Nephron (organoid): ENCODE measurements around the gene COA8.

ENCODE experiments used
- H3K27ac Mint-ChIP-seq, 3 experiments: 2 replicates each; pipeline ENCODE4 v1.8.0; 2020; ENCODE audit warnings: mixed read lengths in 3 of 3, mild to moderate bottlenecking in 2 of 3, moderate library complexity in 1 of 3
- H3K27me3 Mint-ChIP-seq: 2 replicates; pipeline ENCODE4 v1.8.0; 2021; ENCODE audit warnings: low read depth, mild to moderate bottlenecking, moderate library complexity, mixed read lengths
- H3K36me3 Mint-ChIP-seq: 2 replicates; pipeline ENCODE4 v1.8.0; 2020; ENCODE audit warnings: low read depth, mixed read lengths
- H3K4me1 Mint-ChIP-seq: 2 replicates; pipeline ENCODE4 v1.8.0; 2020; ENCODE audit warnings: mixed read lengths
- H3K4me3 Mint-ChIP-seq, 3 experiments: 2 replicates each; pipeline ENCODE4 v1.8.0; 2020; ENCODE audit warnings: mild to moderate bottlenecking in 3 of 3, mixed read lengths in 3 of 3, moderate library complexity in 2 of 3
- H3K9me3 Mint-ChIP-seq: 2 replicates; pipeline ENCODE4 v1.8.0; 2020; ENCODE audit warnings: mixed read lengths
- TF ChIP-seq, protein P1 (sequence below), 3 experiments: fragments of 200-600 bp; sonication (generic); IDR thresholded peaks; one replicate each; pipeline ENCODE4 v1.5.0; 2021; ENCODE audit warnings: antibody characterized with exemption in 3 of 3; ENCODE audit not compliant: unreplicated experiment in 3 of 3

The COA8 gene

DNA sequence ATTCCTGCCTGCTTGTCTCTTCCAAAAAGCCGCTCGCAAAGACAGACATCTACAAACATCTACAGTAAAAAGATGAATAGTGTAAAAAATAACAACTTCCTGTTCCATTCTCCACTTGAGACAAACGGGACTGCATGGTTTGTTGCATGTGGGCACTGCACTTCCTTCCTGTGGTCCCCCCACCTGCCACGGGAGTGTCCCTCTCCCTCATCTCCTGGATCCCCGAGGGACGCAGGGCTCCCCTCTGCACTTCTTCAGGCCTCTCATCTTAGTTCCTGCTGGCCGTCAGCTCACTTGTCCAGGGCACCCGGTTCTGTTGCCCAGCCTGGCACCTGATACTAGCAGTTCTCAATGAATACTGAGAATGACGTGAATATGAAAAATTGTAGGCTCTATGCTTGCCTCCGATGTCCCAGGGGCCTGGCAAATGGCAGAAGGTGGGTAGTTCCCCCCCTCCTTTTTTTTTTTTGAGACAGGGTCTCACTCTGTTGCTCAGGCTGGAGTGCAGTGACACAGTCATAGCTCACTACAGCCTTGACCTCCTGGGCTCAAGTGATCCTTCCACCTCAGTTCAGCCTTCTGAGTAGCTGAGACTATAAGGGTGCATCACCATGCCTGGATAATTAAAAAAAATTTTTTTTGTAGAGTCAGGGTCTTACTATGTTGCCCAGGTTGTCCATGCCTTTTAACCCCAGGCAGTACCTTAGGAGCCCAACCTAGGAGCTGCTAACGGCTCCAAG lies 62.8 kb downstream of the COA8 start:
- Mint-ChIP-seq H3K4me3 (peak overlapping the region in 1 of 3 experiments; percentile 74), H3K27ac (peak overlapping the region in 2 of 3 experiments; percentile 44 to 61), H3K27me3 (no peaks in the 10 kb centered on the region), H3K36me3 (no peaks in the 10 kb centered on the region), H3K9me3 (no peaks in the 10 kb centered on the region), H3K4me1 (peaks cover 24% of the 10 kb centered on the region)
- TF ChIP-seq, protein P1, sequence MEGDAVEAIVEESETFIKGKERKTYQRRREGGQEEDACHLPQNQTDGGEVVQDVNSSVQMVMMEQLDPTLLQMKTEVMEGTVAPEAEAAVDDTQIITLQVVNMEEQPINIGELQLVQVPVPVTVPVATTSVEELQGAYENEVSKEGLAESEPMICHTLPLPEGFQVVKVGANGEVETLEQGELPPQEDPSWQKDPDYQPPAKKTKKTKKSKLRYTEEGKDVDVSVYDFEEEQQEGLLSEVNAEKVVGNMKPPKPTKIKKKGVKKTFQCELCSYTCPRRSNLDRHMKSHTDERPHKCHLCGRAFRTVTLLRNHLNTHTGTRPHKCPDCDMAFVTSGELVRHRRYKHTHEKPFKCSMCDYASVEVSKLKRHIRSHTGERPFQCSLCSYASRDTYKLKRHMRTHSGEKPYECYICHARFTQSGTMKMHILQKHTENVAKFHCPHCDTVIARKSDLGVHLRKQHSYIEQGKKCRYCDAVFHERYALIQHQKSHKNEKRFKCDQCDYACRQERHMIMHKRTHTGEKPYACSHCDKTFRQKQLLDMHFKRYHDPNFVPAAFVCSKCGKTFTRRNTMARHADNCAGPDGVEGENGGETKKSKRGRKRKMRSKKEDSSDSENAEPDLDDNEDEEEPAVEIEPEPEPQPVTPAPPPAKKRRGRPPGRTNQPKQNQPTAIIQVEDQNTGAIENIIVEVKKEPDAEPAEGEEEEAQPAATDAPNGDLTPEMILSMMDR (IDR thresholded peaks at IDR 0.05; ENCODE audit: unreplicated experiment in 3 of 3), result no peak

DNA sequence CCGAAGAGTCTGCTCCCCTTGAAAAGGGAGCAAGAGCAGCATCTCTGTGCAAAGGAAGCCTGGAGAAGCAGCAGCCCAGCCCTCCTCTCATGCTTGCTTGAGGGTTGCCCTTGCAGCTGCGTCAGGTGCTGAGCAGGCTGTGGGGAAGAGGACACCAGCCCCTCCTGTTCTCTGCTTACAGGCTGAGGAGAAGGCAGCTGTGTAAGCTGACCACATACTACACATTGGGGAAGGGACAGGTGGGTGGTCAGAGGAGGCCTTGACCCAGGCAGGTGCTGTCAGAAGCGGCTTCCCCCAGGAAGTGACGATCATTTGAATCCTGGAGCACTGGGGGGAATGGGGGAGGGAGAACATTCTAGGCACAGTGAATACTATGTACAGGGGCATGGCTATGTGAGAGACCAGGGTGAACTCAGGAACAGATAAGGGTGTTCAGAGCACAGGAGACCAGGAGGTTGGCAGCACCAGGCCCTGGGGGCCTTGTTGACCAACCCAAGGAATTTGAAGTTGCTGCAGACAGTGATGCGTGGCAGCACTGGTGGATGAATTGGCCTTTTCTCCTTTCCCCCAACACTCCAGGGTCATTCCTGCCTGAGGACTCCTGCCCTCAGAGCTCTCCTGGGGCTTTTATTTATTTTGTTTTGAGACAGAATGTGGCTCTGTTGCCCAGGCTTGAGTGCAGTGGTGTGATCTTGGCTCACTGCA lies 63.5 kb downstream of the COA8 start:
- H3K27me3 Mint-ChIP-seq, result no peaks in the 10 kb centered on the region
- peak overlapping the region; percentile 47 to 74 (median 60) for H3K4me3 Mint-ChIP-seq
- no peaks in the 10 kb centered on the region for H3K9me3 Mint-ChIP-seq
- TF ChIP-seq, protein P1 (IDR thresholded peaks at IDR 0.05; ENCODE audit: unreplicated experiment in 3 of 3), result no peak
- H3K4me1 Mint-ChIP-seq, result peaks cover 27% of the 10 kb centered on the region
- peak overlapping the region in 2 of 3 experiments; percentile 38 to 86 for H3K27ac Mint-ChIP-seq
- H3K36me3 Mint-ChIP-seq, result no peaks in the 10 kb centered on the region

DNA sequence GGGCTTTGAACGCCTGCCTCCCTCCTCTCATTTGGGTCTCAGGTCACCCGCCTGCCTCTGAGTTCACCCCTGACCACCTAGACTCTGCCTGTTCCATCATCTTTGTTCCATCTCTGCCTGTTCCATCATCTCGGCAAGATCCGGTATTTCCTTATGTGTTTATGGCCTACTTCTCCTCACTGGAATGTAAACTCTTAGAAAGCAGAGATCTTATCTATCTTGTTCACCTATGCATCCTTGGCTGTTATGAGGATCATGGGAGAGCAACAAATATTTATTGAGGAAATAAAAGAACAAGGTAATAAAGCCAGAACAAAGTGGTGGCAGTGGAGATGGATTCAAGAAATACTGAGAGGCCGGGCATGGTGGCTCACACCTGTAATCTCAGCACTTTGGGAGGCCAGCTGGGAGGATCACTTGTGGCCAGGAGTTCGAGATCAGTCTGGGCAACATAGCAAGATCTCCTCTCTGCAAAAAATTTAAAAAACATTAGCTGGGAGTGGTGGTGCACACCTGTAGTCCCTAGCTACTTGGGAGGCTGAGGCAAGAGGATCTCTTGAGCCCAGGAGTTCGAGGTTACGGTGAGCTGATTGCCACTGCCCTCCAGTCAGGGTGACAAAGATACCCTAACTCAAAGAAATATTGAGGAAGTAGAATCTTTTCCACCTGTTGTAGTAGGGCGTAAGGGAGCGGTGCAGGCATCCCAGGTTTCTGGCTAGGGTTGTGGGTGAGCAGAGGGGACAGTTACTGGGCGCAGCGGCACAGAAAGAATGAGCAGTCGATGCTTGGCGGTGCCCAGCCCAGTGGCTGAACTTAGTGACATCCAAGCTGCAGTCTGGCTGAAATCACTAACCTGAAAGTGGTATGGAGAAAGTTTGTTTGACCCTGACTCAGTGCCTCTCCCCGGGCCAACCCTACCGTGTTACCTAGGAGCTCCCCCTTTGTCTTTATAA lies 64.6 kb downstream of the COA8 start:
- Mint-ChIP-seq H3K27ac (peak overlapping the region; percentile 72 to 96 (median 92)), H3K4me3 (peak overlapping the region; percentile 82 to 87 (median 85)), H3K36me3 (no peaks in the 10 kb centered on the region), H3K27me3 (no peaks in the 10 kb centered on the region), H3K9me3 (no peaks in the 10 kb centered on the region), H3K4me1 (peaks cover 27% of the 10 kb centered on the region)
- TF ChIP-seq, protein P1 (IDR thresholded peaks at IDR 0.05; ENCODE audit: unreplicated experiment in 3 of 3), result no peak

DNA sequence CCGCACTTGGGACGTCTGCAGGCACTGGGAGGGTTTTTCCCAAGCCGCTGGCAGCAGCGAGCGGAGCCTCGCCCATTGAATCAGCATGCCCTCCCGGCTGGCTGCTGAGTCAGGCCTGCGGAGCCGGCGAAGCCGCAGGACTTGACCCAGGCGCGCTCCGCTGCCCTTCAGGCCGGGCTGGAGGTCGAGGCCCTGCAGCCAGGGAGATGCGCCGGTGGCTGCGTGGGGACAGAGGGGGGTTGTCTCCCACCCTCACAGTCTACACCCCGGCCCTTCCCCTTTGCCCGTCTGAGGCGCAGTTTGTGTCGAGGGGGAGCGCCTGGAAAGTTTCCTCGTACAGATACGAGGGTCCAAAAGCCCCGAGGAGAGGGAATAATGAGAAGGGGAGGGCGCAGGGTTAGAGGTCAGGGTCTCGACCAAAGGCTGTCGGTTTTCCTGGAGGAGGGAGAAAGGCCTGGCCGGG lies 65.5 kb downstream of the COA8 start:
- H3K4me1 Mint-ChIP-seq, result peaks cover 23% of the 10 kb centered on the region
- H3K9me3 Mint-ChIP-seq, result no peaks in the 10 kb centered on the region
- peak overlapping the region; percentile 72 to 96 (median 92) for H3K27ac Mint-ChIP-seq
- H3K4me3 Mint-ChIP-seq, result peak overlapping the region; percentile 85 to 91 (median 87)
- no peaks in the 10 kb centered on the region for H3K27me3 Mint-ChIP-seq
- TF ChIP-seq, protein P1 (IDR thresholded peaks at IDR 0.05; ENCODE audit: unreplicated experiment in 3 of 3), result no peak
- peaks cover 4% of the 10 kb centered on the region for H3K36me3 Mint-ChIP-seq

DNA sequence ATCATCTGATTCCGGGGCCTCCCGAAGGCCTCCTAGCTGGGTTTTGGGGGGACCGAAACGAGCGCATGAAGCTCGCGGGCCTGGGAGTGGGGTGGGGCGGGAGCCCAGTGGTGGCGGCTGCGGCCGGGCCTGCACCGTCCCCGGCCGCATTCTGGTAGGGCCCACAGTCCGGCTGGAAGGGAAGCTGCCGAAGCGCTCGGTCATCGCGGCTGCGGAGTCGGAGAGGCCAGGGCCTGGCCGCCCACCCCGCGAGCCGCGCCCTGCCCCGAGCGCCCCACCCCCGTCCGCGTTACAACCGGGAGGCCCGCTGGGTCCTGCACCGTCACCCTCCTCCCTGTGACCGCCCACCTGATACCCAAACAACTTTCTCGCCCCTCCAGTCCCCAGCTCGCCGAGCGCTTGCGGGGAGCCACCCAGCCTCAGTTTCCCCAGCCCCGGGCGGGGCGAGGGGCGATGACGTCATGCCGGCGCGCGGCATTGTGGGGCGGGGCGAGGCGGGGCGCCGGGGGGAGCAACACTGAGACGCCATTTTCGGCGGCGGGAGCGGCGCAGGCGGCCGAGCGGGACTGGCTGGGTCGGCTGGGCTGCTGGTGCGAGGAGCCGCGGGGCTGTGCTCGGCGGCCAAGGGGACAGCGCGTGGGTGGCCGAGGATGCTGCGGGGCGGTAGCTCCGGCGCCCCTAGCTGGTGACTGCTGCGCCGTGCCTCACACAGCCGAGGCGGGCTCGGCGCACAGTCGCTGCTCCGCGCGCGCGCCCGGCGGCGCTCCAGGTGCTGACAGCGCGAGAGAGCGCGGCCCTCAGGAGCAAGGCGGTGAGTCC lies 66.1 kb downstream of the COA8 start, which contains the start of gene KLC1:
TSS of gene KLC1 (plus strand) at position 528 of the 819 bp plus-strand sequence. CDS start 25,354 bp downstream, outside the sequence.
- peak within 1 kb of the TSS; percentile 93 to 97 (median 97) for H3K4me3 Mint-ChIP-seq
- H3K36me3 Mint-ChIP-seq, result peaks cover 4% of the 10 kb centered on the region
- peak within 1 kb of the TSS; percentile 76 to 96 (median 96) for H3K27ac Mint-ChIP-seq
- no peaks in the 10 kb centered on the region for H3K9me3 Mint-ChIP-seq
- H3K27me3 Mint-ChIP-seq, result no peaks in the 10 kb centered on the region
- H3K4me1 Mint-ChIP-seq, result peaks cover 28% of the 10 kb centered on the region
- TF ChIP-seq, protein P1 (IDR thresholded peaks at IDR 0.05; ENCODE audit: unreplicated experiment in 3 of 3), result no peak
